HCT116 (cell line): Measurements from ENCODE around the gene FGGY. TPM values are rescaled to one million over a fixed set of nuclear protein-coding genes. Genes with fewer than 3 reads are reported as not detected.

Experiments used
- ATAC-seq: fragments of 200-7000 bp; cut with Tn5 transposase; 2 replicates; pipeline ENCODE4 v1.9.1; 2020; ENCODE audit warnings: mild to moderate bottlenecking, moderate library complexity
- BruUV-seq: library from RNA; stranded (reverse); fragments of 400-500 nt; replicated peaks from 2 replicates; lab custom pipeline; 2021; lab: Mats Ljungman, UMichigan
- CTCF ChIA-PET: fragments of 300-600 bp; sonication (Branson Sonifier 250); formaldehyde crosslinking; loops from one replicate; lab custom pipeline; 2021; ENCODE audit warnings: antibody characterized with exemption; lab: Charles Lee
- POLR2A ChIA-PET: fragments of 300-600, 350-600 bp; sonication (Branson Sonifier 250); formaldehyde crosslinking; loops from one replicate; lab custom pipeline; 2021; ENCODE audit warnings: antibody characterized with exemption; lab: Charles Lee
- RAD21 ChIA-PET, 2 experiments: fragments of 300-600 bp; sonication (Branson Sonifier 250); formaldehyde crosslinking; loops; one replicate each; lab custom pipeline; 2023; ENCODE audit warnings: low total read pairs in 2 of 2; ENCODE audit not compliant: uncharacterized antibody in 2 of 2, unreplicated experiment in 2 of 2, low non-redundant PET in 1 of 2; lab: Charles Lee
- DNase-seq: peaks from one replicate; pipeline ENCODE4 v3.0.0-alpha.2; 2010; ENCODE audit warnings: low read depth, low spot score
- H2AFZ ChIP-seq: fragments of 200-600 bp; shearing (Covaris generic), sonication (generic); 2 replicates; pipeline ENCODE4 v1.6.1; 2017; ENCODE audit warnings: low read depth, mixed run types, mixed read lengths, antibody characterized with exemption, low read length; ENCODE audit not compliant: poor library complexity, severe bottlenecking
- H3K27ac ChIP-seq: 2 replicates; pipeline ENCODE4 v1.5.1; 2012; ENCODE audit warnings: low read depth, low read length
- H3K27me3 ChIP-seq: fragments of 200-600 bp; sonication (generic); 2 replicates; pipeline ENCODE4 v1.6.1; 2016; ENCODE audit warnings: mixed run types, low read length, mixed read lengths; ENCODE audit not compliant: insufficient read depth
- H3K36me3 ChIP-seq, 2 experiments: fragments of 200-500 bp in 1 of 2; fragments of 200-600 bp in 1 of 2; sonication (Bioruptor generic) in 1 of 2; sonication (generic) in 1 of 2; 2 replicates each; pipeline versions ENCODE4 v1.5.1 to v1.6.1; 2014 to 2016; ENCODE audit warnings: low read length in 2 of 2, inconsistent platforms in 1 of 2, mixed read lengths in 1 of 2, mixed run types in 1 of 2; ENCODE audit not compliant: insufficient read depth in 2 of 2, control insufficient read depth in 1 of 2
- H3K4me1 ChIP-seq, 2 experiments: fragments of 200-600 bp in 1 of 2; sonication (generic) in 1 of 2; 2 replicates each; pipeline versions ENCODE4 v1.5.1 to v1.6.1; 2012 to 2017; ENCODE audit warnings: low read length in 2 of 2, inconsistent platforms in 1 of 2, mild to moderate bottlenecking in 1 of 2, mixed read lengths in 1 of 2, mixed run types in 1 of 2, moderate library complexity in 1 of 2; ENCODE audit not compliant: insufficient read depth in 2 of 2, control insufficient read depth in 1 of 2
- H3K4me2 ChIP-seq: fragments of 200-600 bp; sonication (generic); 2 replicates; pipeline ENCODE4 v1.6.1; 2017; ENCODE audit warnings: mixed run types, low read length, mixed read lengths
- H3K4me3 ChIP-seq, 2 experiments: fragments of 200-600 bp in 1 of 2; sonication (generic) in 1 of 2; replicated peaks in 1 of 2; 2 replicates each; pipeline ENCODE4 v1.5.1; 2011 to 2016; ENCODE audit warnings: low read length in 2 of 2, control low read depth in 1 of 2, low read depth in 1 of 2, mild to moderate bottlenecking in 1 of 2, mixed read lengths in 1 of 2, mixed run types in 1 of 2
- H3K79me2 ChIP-seq: fragments of 200-600 bp; sonication (generic); 2 replicates; pipeline ENCODE4 v1.6.1; 2017; ENCODE audit warnings: mild to moderate bottlenecking, mixed run types, low read length, moderate library complexity, mixed read lengths; ENCODE audit not compliant: insufficient read depth
- H3K9ac ChIP-seq: fragments of 200-600 bp; sonication (generic); 2 replicates; pipeline ENCODE4 v1.6.1; 2016; ENCODE audit warnings: low read length, mixed read lengths
- H3K9me2 ChIP-seq: fragments of 200-600 bp; sonication (generic), shearing (Covaris generic); 2 replicates; pipeline ENCODE4 v1.6.1; 2017; ENCODE audit warnings: mixed run types, mild to moderate bottlenecking, moderate library complexity; ENCODE audit not compliant: insufficient read depth
- H3K9me3 ChIP-seq, 2 experiments: fragments of 200-500 bp in 1 of 2; fragments of 200-600 bp in 1 of 2; sonication (Bioruptor generic) in 1 of 2; sonication (generic) in 1 of 2; 2 replicates each; pipeline ENCODE4 v1.6.1; 2014 to 2017; ENCODE audit warnings: low read length in 2 of 2, mixed read lengths in 2 of 2, inconsistent platforms in 1 of 2, low read depth in 1 of 2, mild to moderate bottlenecking in 1 of 2, mixed run types in 1 of 2, moderate library complexity in 1 of 2; ENCODE audit not compliant: control insufficient read depth in 1 of 2, insufficient read depth in 1 of 2
- H4K20me1 ChIP-seq: fragments of 200-600 bp; sonication (generic), shearing (Covaris generic); 2 replicates; pipeline ENCODE4 v1.6.1; 2017; ENCODE audit warnings: mixed run types, mild to moderate bottlenecking, moderate library complexity; ENCODE audit not compliant: insufficient read depth
- CBX3 ChIP-seq: IDR thresholded peaks from 2 replicates; pipeline ENCODE4 v1.6.1; 2012; ENCODE audit warnings: low read depth
- CEBPB ChIP-seq: IDR thresholded peaks from 2 replicates; pipeline ENCODE4 v1.6.1; 2012; ENCODE audit warnings: low read depth
- EGR1 ChIP-seq: IDR thresholded peaks from 2 replicates; pipeline ENCODE4 v1.6.1; 2012; ENCODE audit warnings: low read depth
- ELF1 ChIP-seq: IDR thresholded peaks from 2 replicates; pipeline ENCODE4 v1.6.1; 2012; ENCODE audit warnings: low read depth, borderline replicate concordance
- EZH2 ChIP-seq: fragments of 200-600 bp; sonication (generic); IDR thresholded peaks from 2 replicates; pipeline ENCODE4 v1.6.1; 2017; ENCODE audit warnings: antibody characterized with exemption, mixed run types
- EZH2phosphoT487 ChIP-seq: fragments of 200-600 bp; IDR thresholded peaks from 2 replicates; pipeline ENCODE4 v1.6.1; 2018; ENCODE audit warnings: antibody characterized with exemption, borderline replicate concordance
- FOSL1 ChIP-seq: IDR thresholded peaks from 2 replicates; pipeline ENCODE4 v1.6.1; 2012; ENCODE audit warnings: low read depth
- JUND ChIP-seq: IDR thresholded peaks from 2 replicates; pipeline ENCODE4 v1.6.1; 2012
- SIN3A ChIP-seq: IDR thresholded peaks from 2 replicates; pipeline ENCODE4 v1.6.1; 2012; ENCODE audit warnings: low read depth
- SP1 ChIP-seq: IDR thresholded peaks from 2 replicates; pipeline ENCODE4 v1.6.1; 2012; ENCODE audit warnings: low read depth
- SRF ChIP-seq: IDR thresholded peaks from 2 replicates; pipeline ENCODE4 v1.6.1; 2012; ENCODE audit warnings: low read depth
- TCF7L2 ChIP-seq: IDR thresholded peaks from 2 replicates; pipeline ENCODE4 v1.7.0; 2011; ENCODE audit warnings: borderline replicate concordance, inconsistent platforms; ENCODE audit not compliant: insufficient read depth, insufficient read length; ENCODE audit errors: extremely low read depth
- YY1 ChIP-seq: IDR thresholded peaks from 2 replicates; pipeline ENCODE4 v1.6.1; 2011; ENCODE audit warnings: low read length, low read depth, moderate library complexity, mild to moderate bottlenecking; ENCODE audit not compliant: insufficient replicate concordance; ENCODE audit errors: extremely low read depth
- intact Hi-C: fragments of 100-400 bp; cut with micrococcal nuclease; formaldehyde crosslinking; loops from 2 replicates; pipeline ENCODE4 v1.10.0; 2022
- total RNA-seq: library from RNA; stranded (reverse); gene quantifications from one replicate; pipeline ENCODE4 v1.2.1, GENCODE V29; 2021; ENCODE audit not compliant: unreplicated experiment
- TF ChIP-seq, protein P1 (sequence below): IDR thresholded peaks from 2 replicates; pipeline ENCODE4 v1.6.1; 2011; ENCODE audit warnings: mild to moderate bottlenecking, low read length, moderate library complexity; ENCODE audit not compliant: insufficient replicate concordance; ENCODE audit errors: extremely low read depth
- TF ChIP-seq, protein P2 (sequence below): IDR thresholded peaks from 2 replicates; pipeline ENCODE4 v1.6.1; 2012
- TF ChIP-seq, protein P3 (sequence below): IDR thresholded peaks from 2 replicates; pipeline ENCODE4 v1.6.1; 2012; ENCODE audit warnings: low read depth

FGGY gene
- total RNA-seq, 1 experiment from 2014 or later, result 10.6 TPM

GRCh38 chr1:59714219-59714618, 417.3 kb downstream of the FGGY start (continued):
- TF ChIP-seq, protein P1, sequence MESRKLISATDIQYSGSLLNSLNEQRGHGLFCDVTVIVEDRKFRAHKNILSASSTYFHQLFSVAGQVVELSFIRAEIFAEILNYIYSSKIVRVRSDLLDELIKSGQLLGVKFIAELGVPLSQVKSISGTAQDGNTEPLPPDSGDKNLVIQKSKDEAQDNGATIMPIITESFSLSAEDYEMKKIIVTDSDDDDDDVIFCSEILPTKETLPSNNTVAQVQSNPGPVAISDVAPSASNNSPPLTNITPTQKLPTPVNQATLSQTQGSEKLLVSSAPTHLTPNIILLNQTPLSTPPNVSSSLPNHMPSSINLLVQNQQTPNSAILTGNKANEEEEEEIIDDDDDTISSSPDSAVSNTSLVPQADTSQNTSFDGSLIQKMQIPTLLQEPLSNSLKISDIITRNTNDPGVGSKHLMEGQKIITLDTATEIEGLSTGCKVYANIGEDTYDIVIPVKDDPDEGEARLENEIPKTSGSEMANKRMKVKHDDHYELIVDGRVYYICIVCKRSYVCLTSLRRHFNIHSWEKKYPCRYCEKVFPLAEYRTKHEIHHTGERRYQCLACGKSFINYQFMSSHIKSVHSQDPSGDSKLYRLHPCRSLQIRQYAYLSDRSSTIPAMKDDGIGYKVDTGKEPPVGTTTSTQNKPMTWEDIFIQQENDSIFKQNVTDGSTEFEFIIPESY, result no peak
- no peak for TF ChIP-seq JUND

- Histone ChIP-seq H4K20me1 (no peaks in the 10 kb centered on the region), H2AFZ (no peak overlapping the region), H3K27ac (no peak overlapping the region), H3K27me3 (no peaks in the 10 kb centered on the region), H3K9me3 (no peaks in the 10 kb centered on the region), H3K79me2 (no peaks in the 10 kb centered on the region), H3K9me2 (no peaks in the 10 kb centered on the region), H3K4me3 (no peak overlapping the region), H3K4me2 (no peak overlapping the region), H3K36me3 (no peaks in the 10 kb centered on the region), H3K4me1 (no peaks in the 10 kb centered on the region), H3K9ac (no peak overlapping the region)
- RAD21 ChIA-PET, result no interaction called here
- ATAC-seq (no peak), DNase-seq (no peak)
- BruUV-seq, result no TSS peak
- POLR2A ChIA-PET, result no interaction called here
- intact Hi-C loops, result no loop called here
- CTCF ChIA-PET, result no interaction called here
- TF ChIP-seq, protein P2, sequence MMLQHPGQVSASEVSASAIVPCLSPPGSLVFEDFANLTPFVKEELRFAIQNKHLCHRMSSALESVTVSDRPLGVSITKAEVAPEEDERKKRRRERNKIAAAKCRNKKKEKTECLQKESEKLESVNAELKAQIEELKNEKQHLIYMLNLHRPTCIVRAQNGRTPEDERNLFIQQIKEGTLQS, result no peak
- TF ChIP-seq YY1 (no peak), ELF1 (no peak), TCF7L2 (no peak), CEBPB (no peak), EZH2phosphoT487 (no peak), SRF (no peak), EZH2 (no peak), SIN3A (no peak), CBX3 (no peak), SP1 (no peak), EGR1 (no peak), FOSL1 (no peak)
- TF ChIP-seq, protein P1, result no peak
- TF ChIP-seq, protein P3, sequence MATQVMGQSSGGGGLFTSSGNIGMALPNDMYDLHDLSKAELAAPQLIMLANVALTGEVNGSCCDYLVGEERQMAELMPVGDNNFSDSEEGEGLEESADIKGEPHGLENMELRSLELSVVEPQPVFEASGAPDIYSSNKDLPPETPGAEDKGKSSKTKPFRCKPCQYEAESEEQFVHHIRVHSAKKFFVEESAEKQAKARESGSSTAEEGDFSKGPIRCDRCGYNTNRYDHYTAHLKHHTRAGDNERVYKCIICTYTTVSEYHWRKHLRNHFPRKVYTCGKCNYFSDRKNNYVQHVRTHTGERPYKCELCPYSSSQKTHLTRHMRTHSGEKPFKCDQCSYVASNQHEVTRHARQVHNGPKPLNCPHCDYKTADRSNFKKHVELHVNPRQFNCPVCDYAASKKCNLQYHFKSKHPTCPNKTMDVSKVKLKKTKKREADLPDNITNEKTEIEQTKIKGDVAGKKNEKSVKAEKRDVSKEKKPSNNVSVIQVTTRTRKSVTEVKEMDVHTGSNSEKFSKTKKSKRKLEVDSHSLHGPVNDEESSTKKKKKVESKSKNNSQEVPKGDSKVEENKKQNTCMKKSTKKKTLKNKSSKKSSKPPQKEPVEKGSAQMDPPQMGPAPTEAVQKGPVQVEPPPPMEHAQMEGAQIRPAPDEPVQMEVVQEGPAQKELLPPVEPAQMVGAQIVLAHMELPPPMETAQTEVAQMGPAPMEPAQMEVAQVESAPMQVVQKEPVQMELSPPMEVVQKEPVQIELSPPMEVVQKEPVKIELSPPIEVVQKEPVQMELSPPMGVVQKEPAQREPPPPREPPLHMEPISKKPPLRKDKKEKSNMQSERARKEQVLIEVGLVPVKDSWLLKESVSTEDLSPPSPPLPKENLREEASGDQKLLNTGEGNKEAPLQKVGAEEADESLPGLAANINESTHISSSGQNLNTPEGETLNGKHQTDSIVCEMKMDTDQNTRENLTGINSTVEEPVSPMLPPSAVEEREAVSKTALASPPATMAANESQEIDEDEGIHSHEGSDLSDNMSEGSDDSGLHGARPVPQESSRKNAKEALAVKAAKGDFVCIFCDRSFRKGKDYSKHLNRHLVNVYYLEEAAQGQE, result no peak
These were observed 418.1 kb downstream of the FGGY start for GRCh38 chr1:59714966-59715365.
